ENCODE measurements around the gene HAND1.
"Not testable (repeated sequence)": the region's sequence is repeated elsewhere in the genome, so short reads cannot be mapped to it uniquely, and the experiment has no call there.

Gene HAND1

GRCh38 chr5:154517810-154518437 is 39.9 kb upstream of the HAND1 start:
- no peak for TF ChIP-seq CTCF (IDR thresholded peaks at IDR 0.05)
- H3K36me3 Mint-ChIP-seq (ENCODE audit: low read depth) = no peaks in the 10 kb centered on the region
- H3K9me3 Mint-ChIP-seq = no peaks in the 10 kb centered on the region
- no peak for DNase-seq
- peaks cover 19% of the 10 kb centered on the region for H3K4me1 Mint-ChIP-seq
- peaks cover 53% of the 10 kb centered on the region for H3K27me3 Mint-ChIP-seq (ENCODE audit: low read depth, poor library complexity)
- H3K4me3 Mint-ChIP-seq = no peak overlapping the region
- no peak overlapping the region for H3K27ac Mint-ChIP-seq

GRCh38 chr5:154517181-154517580 is 39.2 kb upstream of the HAND1 start:
- DNase-seq = no peak
- no peak for TF ChIP-seq CTCF (IDR thresholded peaks at IDR 0.05)
- H3K4me3 Mint-ChIP-seq = no peak overlapping the region
- peaks cover 49% of the 10 kb centered on the region for H3K27me3 Mint-ChIP-seq (ENCODE audit: low read depth, poor library complexity)
- H3K27ac Mint-ChIP-seq = no peak overlapping the region
- peaks cover 17% of the 10 kb centered on the region for H3K4me1 Mint-ChIP-seq
- H3K9me3 Mint-ChIP-seq = no peaks in the 10 kb centered on the region
- no peaks in the 10 kb centered on the region for H3K36me3 Mint-ChIP-seq (ENCODE audit: low read depth)

GRCh38 chr5:154516475-154516874 is 38.4 kb upstream of the HAND1 start:
- no peak for DNase-seq
- Mint-ChIP-seq H3K4me3 (no peak overlapping the region), H3K27me3 (ENCODE audit: low read depth, poor library complexity) (peaks cover 42% of the 10 kb centered on the region), H3K27ac (no peak overlapping the region), H3K36me3 (ENCODE audit: low read depth) (no peaks in the 10 kb centered on the region), H3K4me1 (peaks cover 10% of the 10 kb centered on the region), H3K9me3 (no peaks in the 10 kb centered on the region)
- no peak for TF ChIP-seq CTCF (IDR thresholded peaks at IDR 0.05)

GRCh38 chr5:154515488-154515887 is 37.5 kb upstream of the HAND1 start:
- H3K27me3 Mint-ChIP-seq (ENCODE audit: low read depth, poor library complexity) = peaks cover 32% of the 10 kb centered on the region
- H3K4me1 Mint-ChIP-seq; H3K27ac Mint-ChIP-seq; H3K9me3 Mint-ChIP-seq; H3K36me3 Mint-ChIP-seq (ENCODE audit: low read depth); DNase-seq; H3K4me3 Mint-ChIP-seq: not testable (repeated sequence)

- H3K4me1 Mint-ChIP-seq = peaks cover 12% of the 10 kb centered on the region
- peaks cover 21% of the 10 kb centered on the region for H3K27me3 Mint-ChIP-seq (ENCODE audit: low read depth, poor library complexity)
- H3K36me3 Mint-ChIP-seq (ENCODE audit: low read depth) = no peaks in the 10 kb centered on the region
- no peak overlapping the region for H3K4me3 Mint-ChIP-seq
- no peaks in the 10 kb centered on the region for H3K9me3 Mint-ChIP-seq
- TF ChIP-seq CTCF (IDR thresholded peaks at IDR 0.05) = no peak
- DNase-seq = no peak
- no peak overlapping the region for H3K27ac Mint-ChIP-seq
Measured at GRCh38 chr5:154514331-154514730, 36.3 kb upstream of the HAND1 start.

GRCh38 chr5:154513669-154514084 is 35.6 kb upstream of the HAND1 start:
- no peak for DNase-seq
- no peak overlapping the region for H3K27ac Mint-ChIP-seq
- no peaks in the 10 kb centered on the region for H3K9me3 Mint-ChIP-seq
- H3K4me3 Mint-ChIP-seq = no peak overlapping the region
- peaks cover 13% of the 10 kb centered on the region for H3K4me1 Mint-ChIP-seq
- H3K27me3 Mint-ChIP-seq (ENCODE audit: low read depth, poor library complexity) = peaks cover 14% of the 10 kb centered on the region
- H3K36me3 Mint-ChIP-seq (ENCODE audit: low read depth) = no peaks in the 10 kb centered on the region
- no peak for TF ChIP-seq CTCF (IDR thresholded peaks at IDR 0.05)

Data from nephron progenitor cell (in vitro differentiated cells).